ENCODE results near the gene FBRSL1.

DNA sequence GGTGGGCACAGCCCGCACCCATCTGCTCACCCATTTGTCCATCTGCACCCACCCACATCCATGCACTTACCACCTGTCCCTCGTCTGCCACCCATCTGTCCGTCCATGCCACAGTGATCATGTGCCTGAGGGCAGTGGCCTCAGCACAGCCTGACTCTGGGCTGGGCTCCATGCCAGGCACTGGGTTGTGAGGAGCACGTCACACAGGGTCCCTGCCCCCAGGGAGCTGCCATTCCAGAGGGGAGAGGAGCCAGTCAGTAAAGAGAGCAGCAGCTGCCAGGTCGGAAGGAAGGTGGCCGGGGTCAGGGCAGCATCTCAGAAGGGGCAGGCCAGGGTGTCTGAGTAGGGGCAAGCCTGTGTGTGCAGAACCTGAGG lies 43.6 kb downstream of the FBRSL1 start:
- TF ChIP-seq, protein P1, sequence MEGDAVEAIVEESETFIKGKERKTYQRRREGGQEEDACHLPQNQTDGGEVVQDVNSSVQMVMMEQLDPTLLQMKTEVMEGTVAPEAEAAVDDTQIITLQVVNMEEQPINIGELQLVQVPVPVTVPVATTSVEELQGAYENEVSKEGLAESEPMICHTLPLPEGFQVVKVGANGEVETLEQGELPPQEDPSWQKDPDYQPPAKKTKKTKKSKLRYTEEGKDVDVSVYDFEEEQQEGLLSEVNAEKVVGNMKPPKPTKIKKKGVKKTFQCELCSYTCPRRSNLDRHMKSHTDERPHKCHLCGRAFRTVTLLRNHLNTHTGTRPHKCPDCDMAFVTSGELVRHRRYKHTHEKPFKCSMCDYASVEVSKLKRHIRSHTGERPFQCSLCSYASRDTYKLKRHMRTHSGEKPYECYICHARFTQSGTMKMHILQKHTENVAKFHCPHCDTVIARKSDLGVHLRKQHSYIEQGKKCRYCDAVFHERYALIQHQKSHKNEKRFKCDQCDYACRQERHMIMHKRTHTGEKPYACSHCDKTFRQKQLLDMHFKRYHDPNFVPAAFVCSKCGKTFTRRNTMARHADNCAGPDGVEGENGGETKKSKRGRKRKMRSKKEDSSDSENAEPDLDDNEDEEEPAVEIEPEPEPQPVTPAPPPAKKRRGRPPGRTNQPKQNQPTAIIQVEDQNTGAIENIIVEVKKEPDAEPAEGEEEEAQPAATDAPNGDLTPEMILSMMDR (IDR thresholded peaks at IDR 0.05), result no peak
- TF ChIP-seq POLR2A (IDR thresholded peaks at IDR 0.05), result no peak

Measured in breast epithelium (tissue), 3 donors.